ENCODE results near the gene ZMIZ1. TPM values are rescaled to one million over a fixed set of nuclear protein-coding genes. Genes with fewer than 3 reads are reported as not detected.

The ZMIZ1 gene
- polyA plus RNA-seq, 2 of the 4 experiments (the other 2 are of a cell fraction) = 8.1 to 30.3 TPM

GRCh38 chr10:79232864-79233263 lies 164.1 kb downstream of the ZMIZ1 start (continued):
- TF ChIP-seq USF2 (IDR thresholded peaks at IDR 0.05) = no peak
- TF ChIP-seq, protein P1, sequence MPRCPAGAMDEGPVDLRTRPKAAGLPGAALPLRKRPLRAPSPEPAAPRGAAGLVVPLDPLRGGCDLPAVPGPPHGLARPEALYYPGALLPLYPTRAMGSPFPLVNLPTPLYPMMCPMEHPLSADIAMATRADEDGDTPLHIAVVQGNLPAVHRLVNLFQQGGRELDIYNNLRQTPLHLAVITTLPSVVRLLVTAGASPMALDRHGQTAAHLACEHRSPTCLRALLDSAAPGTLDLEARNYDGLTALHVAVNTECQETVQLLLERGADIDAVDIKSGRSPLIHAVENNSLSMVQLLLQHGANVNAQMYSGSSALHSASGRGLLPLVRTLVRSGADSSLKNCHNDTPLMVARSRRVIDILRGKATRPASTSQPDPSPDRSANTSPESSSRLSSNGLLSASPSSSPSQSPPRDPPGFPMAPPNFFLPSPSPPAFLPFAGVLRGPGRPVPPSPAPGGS (IDR thresholded peaks at IDR 0.05) = no peak

GRCh38 chr10:79234391-79235315 lies 165.9 kb downstream of the ZMIZ1 start:
- no peak for DNase-seq (ENCODE audit: low read depth in 1 of 2, low spot score in 1 of 2)
- ChIA-PET POLR2A (no interaction called here), CTCF (interaction anchor here (0.9 to 1.3 kb wide), 2 partner anchors 32 to 39 kb away, joined by 3 read pairs; no protein-coding TSS in a partner anchor)
- H3K4me1 ChIP-seq = peaks cover 22% of the 10 kb centered on the region; the same call in 2 of the 3 replicates
- no peak overlapping the region for H3K4me2 ChIP-seq
- no peak overlapping the region for H3K4me3 ChIP-seq
- TF ChIP-seq HOXA7 (CRISPR knock-in tag; IDR thresholded peaks at IDR 0.05) = no peak
- TF ChIP-seq RARB (CRISPR knock-in tag; IDR thresholded peaks at IDR 0.05) = no peak
- TF ChIP-seq RFX5 (IDR thresholded peaks at IDR 0.05) = no peak
- no peak for TF ChIP-seq HOXB5 (CRISPR knock-in tag; IDR thresholded peaks at IDR 0.05)
- no peak for TF ChIP-seq MAFK (IDR thresholded peaks at IDR 0.05; ENCODE audit: partially characterized antibody)
- TF ChIP-seq, protein P2, sequence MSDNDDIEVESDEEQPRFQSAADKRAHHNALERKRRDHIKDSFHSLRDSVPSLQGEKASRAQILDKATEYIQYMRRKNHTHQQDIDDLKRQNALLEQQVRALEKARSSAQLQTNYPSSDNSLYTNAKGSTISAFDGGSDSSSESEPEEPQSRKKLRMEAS (IDR thresholded peaks at IDR 0.05) = no peak
- no peak for TF ChIP-seq PBX3 (IDR thresholded peaks at IDR 0.05)
- TF ChIP-seq MYC (IDR thresholded peaks at IDR 0.05; ENCODE audit: borderline replicate concordance, low read length) = no peak
- no peak for TF ChIP-seq ZC3H11A (IDR thresholded peaks at IDR 0.05)
- no peak for TF ChIP-seq SMC3 (IDR thresholded peaks at IDR 0.05)
- TF ChIP-seq HES2 (IDR thresholded peaks at IDR 0.05) = no peak
- TF ChIP-seq REST (IDR thresholded peaks at IDR 0.05) = no peak
- TF ChIP-seq FOXS1 (CRISPR knock-in tag; IDR thresholded peaks at IDR 0.05) = no peak
- no peak for TF ChIP-seq POLR2A (IDR thresholded peaks at IDR 0.05; ENCODE audit: low read length)
- TF ChIP-seq HDAC2 (IDR thresholded peaks at IDR 0.05) = no peak
- no peak for TF ChIP-seq HEYL (CRISPR knock-in tag; IDR thresholded peaks at IDR 0.05)
- FAIRE-seq = no peak
- ATAC-seq = no peak
- no peak overlapping the region for H3K27ac ChIP-seq
- 92% methylated on average over 8 of the region's 8 CpGs for WGBS (ENCODE audit: missing lambda C conversion rate)
- no peaks in the 10 kb centered on the region for H3K9me3 ChIP-seq
